ENCODE results near the gene FAM24B. TPM values are rescaled to one million over a fixed set of nuclear protein-coding genes. Genes with fewer than 3 reads are reported as not detected.
"Not testable (repeated sequence)": the region's sequence is repeated elsewhere in the genome, so short reads cannot be mapped to it uniquely, and the experiment has no call there.

Gene FAM24B, protein sequence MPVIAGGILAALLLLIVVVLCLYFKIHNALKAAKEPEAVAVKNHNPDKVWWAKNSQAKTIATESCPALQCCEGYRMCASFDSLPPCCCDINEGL
- total RNA-seq = 1 to 10 TPM; 3.5 to 5.1 (median 4.8) TPM
- 1 to 10 TPM; 6.8 to 7.1 TPM for polyA plus RNA-seq

GRCh38 chr10:122879339-122880273 is at the start of gene FAM24B:
Gene FAM24B, minus strand, starts transcription at chr10:122879581. Its CDS starts 29,066 bp downstream, at chr10:122850515.
- Histone ChIP-seq H3K9me3 (no peaks in the 10 kb centered on the region), H3K4me3 (peak within 1 kb of the TSS; percentile 26 to 67 (median 44)), H3K27ac (peak within 1 kb of the TSS; percentile 56 to 84 (median 76)), H3K4me1 (peaks cover 0 to 15% (median 0%) of the 10 kb centered on the region in 3 donors), H3K36me3 (no peaks in the 10 kb centered on the region), H3K27me3 (no peaks in the 10 kb centered on the region)
- TF ChIP-seq, protein P1, sequence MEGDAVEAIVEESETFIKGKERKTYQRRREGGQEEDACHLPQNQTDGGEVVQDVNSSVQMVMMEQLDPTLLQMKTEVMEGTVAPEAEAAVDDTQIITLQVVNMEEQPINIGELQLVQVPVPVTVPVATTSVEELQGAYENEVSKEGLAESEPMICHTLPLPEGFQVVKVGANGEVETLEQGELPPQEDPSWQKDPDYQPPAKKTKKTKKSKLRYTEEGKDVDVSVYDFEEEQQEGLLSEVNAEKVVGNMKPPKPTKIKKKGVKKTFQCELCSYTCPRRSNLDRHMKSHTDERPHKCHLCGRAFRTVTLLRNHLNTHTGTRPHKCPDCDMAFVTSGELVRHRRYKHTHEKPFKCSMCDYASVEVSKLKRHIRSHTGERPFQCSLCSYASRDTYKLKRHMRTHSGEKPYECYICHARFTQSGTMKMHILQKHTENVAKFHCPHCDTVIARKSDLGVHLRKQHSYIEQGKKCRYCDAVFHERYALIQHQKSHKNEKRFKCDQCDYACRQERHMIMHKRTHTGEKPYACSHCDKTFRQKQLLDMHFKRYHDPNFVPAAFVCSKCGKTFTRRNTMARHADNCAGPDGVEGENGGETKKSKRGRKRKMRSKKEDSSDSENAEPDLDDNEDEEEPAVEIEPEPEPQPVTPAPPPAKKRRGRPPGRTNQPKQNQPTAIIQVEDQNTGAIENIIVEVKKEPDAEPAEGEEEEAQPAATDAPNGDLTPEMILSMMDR (IDR thresholded peaks at IDR 0.05) = no peak
- 3% methylated on average over 76 to 95 of the region's 95 CpGs for whole genome bisulfite sequencing, 2 donors
- no peak for FAIRE-seq
- DNase-seq = peak; percentile 94 to 99 (median 98)
- ATAC-seq = peak; percentile 91 to 99 (median 98)
- intact Hi-C loops (cut with DNase I) = no loop called here

DNA sequence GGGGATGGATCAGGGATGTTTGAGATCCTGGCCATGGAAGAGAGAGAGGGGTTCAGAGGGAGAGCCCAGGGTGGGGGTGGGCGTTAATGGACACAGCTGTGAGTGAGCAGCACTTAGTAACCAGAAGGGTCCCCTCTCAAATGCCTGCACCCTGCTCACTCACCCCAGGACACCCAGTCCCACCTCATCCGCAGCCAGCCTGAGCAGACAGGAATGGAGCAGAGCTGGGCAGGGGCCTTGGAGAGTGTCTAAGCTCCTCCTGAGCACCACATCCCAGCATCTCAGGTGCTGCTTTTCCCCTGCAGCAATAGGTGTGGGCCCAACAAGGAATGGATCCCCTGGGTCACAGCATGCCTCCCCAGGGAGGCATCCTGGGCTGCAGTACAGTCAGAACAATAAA is 36.3 kb upstream of the FAM24B start:
- H3K4me1 ChIP-seq = no peaks in the 10 kb centered on the region
- no peak overlapping the region for H3K4me3 ChIP-seq
- H3K27ac ChIP-seq = no peak overlapping the region
- no peaks in the 10 kb centered on the region for H3K9me3 ChIP-seq
- 82 to 85% methylated on average over 2 of the region's 2 CpGs for WGBS, 2 donors
- DNase-seq (no peak), ATAC-seq (no peak), FAIRE-seq (no peak)
- intact Hi-C loops (cut with DNase I) = no loop called here
- TF ChIP-seq, protein P1 (IDR thresholded peaks at IDR 0.05) = no peak
- no peaks in the 10 kb centered on the region for H3K27me3 ChIP-seq
- H3K36me3 ChIP-seq = no peaks in the 10 kb centered on the region

GRCh38 chr10:122911889-122912484 is 32.6 kb upstream of the FAM24B start:
- TF ChIP-seq, protein P1 (IDR thresholded peaks at IDR 0.05) = no peak
- H3K27ac ChIP-seq = no peak overlapping the region
- H3K9me3 ChIP-seq = no peaks in the 10 kb centered on the region
- H3K4me1 ChIP-seq = no peaks in the 10 kb centered on the region
- no peak overlapping the region for H3K4me3 ChIP-seq
- FAIRE-seq = no peak
- peak; percentile 82 to 100 (median 94) for ATAC-seq
- peak; percentile 27 to 81 (median 60) for DNase-seq
- H3K27me3 ChIP-seq = no peaks in the 10 kb centered on the region
- H3K36me3 ChIP-seq = no peaks in the 10 kb centered on the region
- 27 to 30% methylated on average over 5 of the region's 5 CpGs for WGBS, 2 donors
- intact Hi-C loops (cut with DNase I) = no loop called here

DNA sequence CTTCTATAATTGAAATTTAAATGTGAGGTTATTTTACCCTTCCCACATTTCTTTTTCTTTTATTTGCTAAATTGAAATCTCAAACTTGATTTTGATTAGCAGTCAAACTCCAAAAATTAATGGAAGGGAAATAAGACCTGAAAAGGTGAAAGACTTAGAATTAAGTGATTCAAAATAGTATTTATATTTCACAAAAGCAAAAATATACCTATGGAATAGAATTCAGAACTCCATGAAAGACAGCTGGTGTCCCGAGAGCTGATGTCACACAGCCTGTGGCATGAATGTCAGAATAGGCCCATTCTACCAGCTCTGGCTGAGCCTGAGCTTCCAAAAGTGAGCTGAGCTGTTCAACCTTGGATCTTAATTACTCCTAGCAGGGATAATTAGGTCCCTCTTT is 30.9 kb upstream of the FAM24B start, which contains the start of gene FAM24A:
FAM24A (plus strand) TSS at position 301 of the 400 bp plus-strand sequence. CDS start 1,025 bp downstream, outside the sequence.
- Histone ChIP-seq H3K9me3 (no peaks in the 10 kb centered on the region), H3K36me3 (no peaks in the 10 kb centered on the region), H3K27me3 (no peaks in the 10 kb centered on the region), H3K4me1 (no peaks in the 10 kb centered on the region), H3K27ac (no peak within 1 kb of the TSS), H3K4me3 (no peak within 1 kb of the TSS)
- ATAC-seq = no peak
- no peak for FAIRE-seq
- intact Hi-C loops (cut with DNase I) = no loop called here
- DNase-seq = no peak
- WGBS, 2 donors = 65 to 82% methylated on average over 1 of the region's 1 CpG
- TF ChIP-seq, protein P1 (IDR thresholded peaks at IDR 0.05) = no peak

DNA sequence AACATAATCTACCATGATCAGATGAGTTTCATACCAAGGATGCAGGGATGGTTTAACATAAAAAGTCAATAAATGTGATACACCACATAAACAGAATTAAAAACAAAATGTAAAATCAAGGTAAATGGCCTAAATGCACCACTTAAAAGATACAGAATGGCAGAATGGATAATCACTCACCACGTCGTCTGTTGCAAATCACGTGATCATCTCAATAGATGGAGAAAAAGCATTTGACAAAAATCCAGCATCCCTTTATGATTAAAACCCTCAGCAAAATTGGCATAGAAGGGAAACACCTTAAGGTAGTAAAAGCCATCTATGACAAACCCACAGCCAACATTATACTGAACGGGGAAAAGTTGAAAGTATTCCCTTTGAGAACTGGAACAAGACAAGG is 24.5 kb upstream of the FAM24B start:
- H3K4me1 ChIP-seq; FAIRE-seq; H3K27me3 ChIP-seq; ATAC-seq; H3K36me3 ChIP-seq; H3K27ac ChIP-seq; DNase-seq; H3K9me3 ChIP-seq; intact Hi-C loops (cut with DNase I); H3K4me3 ChIP-seq: not testable (repeated sequence)
- WGBS, 2 donors = 69 to 72% methylated on average over 4 of the region's 4 CpGs
